GM18858 (cell line): ENCODE data around the gene SMG7.

ENCODE experiments used
- ATAC-seq: cut with Tn5 transposase; IDR thresholded peaks from one replicate; pipeline ENCODE4 v1.9.1; 2021; ENCODE audit not compliant: unreplicated experiment

SMG7 gene

DNA sequence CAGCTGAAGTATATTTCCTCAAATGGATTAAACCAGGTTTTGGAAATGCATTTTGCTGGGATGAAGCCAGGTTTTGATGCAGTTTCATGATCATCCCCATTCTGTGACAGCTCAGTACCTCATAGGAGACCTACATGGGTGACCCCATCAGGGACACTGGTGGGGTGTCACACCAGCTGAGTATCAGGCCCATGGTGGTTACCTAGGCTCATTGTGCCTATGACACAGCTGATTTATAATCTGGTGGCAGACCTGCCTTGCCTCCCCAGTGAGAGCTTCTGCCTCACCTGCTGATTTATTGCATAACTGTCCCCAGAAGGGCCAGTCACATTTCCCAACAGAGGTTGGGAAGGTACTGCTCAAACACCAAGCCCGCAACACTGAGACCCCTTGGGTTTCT lies 114.2 kb downstream of the SMG7 start:
- no peak for ATAC-seq

DNA sequence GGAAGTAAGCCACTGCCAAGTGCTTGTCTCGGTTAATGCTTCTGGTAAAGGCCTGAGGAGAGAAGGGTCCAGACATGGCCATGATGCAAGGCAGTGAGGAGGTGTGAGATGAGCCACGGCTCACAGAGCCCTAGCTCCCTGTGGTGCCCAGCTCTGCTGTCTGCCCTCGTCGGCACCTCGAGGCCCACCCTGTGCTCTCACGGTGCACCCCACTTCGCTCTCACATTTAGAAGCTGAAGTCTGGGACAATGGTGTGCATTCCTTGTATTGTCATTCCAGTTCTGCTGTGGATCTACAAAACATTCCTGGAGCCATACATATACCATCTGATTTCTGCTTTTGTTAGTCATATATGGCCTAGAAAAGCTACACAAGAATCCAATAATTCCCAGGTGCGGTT lies 114.6 kb downstream of the SMG7 start:
- no peak for ATAC-seq

DNA sequence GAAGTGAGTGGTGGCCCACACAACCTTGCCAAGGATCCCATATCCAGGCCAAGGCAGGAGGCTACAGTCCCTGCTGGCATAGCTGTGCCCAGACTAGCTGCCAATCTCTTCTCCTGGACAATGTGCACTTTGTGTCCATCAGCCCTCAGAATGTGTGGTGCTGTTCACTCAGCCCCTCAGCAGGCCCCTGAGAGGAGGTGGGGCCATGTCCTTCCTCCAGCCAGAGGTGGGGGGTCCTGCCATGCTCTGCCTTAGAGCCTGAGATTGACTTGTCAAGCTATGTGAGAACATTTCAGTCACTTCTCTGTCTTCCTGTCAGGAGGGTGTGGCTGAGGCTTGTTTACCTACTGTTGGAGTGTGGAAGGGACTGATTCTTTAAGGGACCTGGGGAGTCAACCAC lies 116.5 kb downstream of the SMG7 start:
- no peak for ATAC-seq

DNA sequence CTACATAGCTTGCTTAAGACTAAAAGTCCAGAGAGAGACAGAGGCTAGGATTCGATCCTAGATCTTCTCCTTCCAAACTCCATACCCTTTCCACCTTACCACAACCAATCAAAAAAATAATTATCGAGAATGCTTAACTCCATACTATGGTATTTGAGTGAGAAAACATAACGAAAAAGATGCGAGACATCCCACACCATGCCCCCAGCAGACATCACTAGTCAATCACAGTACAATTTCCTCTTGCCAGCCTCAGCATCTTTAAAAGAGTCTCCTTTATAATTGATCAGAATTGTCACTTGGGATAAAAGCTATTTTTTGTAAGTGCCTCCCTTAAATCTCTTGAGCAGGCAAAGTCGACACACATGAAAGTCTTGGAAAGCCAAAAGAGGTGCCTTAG lies 117.1 kb downstream of the SMG7 start:
- no peak for ATAC-seq

DNA sequence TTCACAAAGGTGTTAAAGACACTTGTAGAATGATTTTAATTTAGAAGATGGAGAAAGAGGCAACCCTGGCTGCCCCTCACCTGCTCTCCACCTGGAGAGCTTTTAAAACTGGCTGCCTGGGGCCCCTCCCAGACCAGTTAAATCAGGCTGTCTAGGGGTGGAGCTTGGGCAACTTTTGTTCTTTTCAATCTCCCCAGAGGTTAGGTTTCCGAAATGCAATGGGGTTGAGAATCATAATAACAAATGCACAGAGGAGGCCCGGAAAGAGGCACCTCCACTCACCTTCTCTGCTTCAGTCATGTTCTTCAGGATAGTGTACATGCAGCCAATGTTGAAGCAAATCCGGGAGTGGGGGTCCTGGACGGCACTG lies 117.6 kb downstream of the SMG7 start:
- ATAC-seq, result no peak

DNA sequence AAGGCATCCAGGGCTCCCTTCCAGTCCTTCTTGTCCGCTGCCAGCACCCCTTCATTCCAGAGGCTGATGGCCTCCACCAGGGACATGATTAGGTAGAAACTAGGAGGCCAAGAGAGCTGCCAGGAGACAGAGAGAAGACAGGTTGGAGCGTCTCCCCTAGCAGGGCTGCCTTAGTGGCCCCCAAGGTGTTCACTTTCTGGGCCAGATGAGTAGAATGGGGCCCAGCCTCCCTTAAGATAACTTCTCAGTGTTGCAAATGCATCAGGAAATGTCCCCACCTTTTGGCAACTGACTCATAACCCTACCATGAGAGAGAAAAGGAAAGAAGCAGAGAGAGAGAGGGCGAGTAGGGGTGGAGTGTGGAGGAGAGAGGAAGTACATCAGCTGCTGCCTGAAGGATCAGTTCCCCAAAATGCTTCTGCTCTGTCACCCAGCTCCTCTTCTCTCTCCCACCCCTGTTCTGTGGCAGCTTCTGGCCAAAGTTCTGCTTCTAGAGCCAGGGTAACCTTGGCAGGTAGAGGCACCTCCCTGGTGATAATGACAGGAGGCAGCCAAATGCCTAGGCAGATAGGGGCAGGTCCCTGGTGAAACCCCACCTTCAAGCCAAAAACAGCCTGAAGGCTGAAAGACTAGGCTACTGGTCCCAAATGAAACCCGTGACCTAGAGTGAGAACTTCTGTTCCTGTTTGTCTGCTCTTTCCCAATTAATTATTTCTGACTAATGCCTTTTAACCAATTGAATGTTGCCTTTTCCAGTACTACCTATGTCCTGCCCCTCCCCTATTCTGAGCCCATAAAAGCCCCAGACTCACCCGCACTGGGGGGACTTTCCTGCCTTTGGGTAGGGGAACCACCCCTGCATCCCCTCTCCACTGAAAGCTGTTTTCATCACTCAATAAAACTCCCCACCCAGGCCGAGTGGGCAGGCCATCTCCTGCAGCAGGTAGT lies 118.2 kb downstream of the SMG7 start, which contains the start of gene NCF2:
NCF2 (minus strand) TSS at position 216 of the 948 bp plus-strand sequence; CDS start at position 86, 130 bp downstream.
- peak; percentile 82 for ATAC-seq

DNA sequence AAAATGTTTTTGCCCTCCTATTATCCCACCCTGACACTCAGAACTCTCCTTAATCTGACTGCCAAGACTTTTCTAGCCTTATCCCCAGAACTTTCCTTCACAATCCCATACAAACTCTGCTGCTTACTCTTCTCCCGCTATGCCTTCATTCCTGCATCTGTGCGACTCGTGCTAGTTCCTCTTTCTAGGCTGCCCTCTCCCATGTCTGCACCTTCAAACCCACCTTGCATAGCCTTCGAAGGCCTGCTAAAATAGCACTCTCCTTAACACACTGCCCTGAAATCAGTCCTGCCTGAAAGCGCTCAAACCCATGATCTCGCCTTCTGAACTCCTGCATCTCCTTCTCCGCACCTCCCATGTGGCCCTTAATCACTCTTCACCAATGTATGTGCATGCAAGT lies 120.4 kb downstream of the SMG7 start:
- ATAC-seq, result no peak

DNA sequence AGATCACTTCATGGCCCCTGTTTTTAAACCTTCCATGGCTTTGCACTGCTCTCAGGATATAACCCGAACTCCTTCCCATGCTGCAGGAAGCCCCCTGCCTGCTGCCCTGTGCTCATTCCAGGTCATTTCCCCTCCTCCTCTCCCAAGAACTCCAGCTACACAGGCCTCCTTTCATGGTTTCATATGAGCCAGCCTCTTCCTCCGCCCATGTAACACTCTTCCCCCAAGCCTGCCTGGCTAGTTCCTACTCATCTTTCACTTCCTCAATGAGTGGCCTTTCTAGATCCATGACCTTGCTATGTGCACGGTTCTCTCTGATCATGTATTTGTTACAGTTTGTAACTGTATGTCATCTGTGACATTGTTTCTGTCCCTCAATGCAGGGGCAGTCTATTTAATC lies 121.1 kb downstream of the SMG7 start:
- ATAC-seq, result peak; percentile 42

DNA sequence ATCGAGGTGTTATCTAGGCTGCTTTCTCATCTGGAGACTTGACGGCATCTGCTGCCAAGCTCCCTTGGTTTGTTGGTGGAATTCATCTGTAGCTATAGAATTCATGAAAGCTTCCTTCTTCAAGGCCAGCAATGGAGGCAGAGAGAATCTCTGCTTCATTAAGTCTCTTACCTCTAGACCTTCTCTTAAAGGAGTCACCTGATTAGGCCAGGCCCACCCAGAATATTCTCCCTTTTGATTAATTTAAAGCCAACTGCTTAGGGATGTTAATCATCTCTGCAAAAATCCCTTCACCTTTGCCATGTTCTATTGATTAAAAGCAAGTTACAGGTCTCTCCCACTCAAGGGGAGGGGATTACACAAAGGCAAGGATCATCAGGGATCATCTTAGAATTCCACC lies 123.2 kb downstream of the SMG7 start:
- no peak for ATAC-seq

DNA sequence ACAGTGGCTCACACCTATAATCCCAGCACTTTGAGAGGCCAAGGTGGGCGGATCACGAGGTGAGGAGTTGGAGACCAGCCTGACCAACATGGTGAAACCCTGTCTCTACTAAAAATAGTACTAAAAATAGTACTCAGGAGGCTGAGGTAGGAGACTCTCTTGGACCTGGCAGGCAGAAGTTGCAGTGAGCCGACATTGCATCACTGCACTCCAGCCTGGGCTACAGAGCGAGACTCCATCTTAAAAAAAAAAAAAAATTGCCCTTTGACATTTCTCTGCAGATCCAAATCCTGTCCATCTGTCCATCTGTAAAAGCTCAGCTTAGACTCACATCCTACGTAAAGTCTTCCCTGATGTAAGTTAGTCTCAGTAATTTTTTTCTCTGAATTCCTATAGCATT lies 124.2 kb downstream of the SMG7 start:
- no peak for ATAC-seq

DNA sequence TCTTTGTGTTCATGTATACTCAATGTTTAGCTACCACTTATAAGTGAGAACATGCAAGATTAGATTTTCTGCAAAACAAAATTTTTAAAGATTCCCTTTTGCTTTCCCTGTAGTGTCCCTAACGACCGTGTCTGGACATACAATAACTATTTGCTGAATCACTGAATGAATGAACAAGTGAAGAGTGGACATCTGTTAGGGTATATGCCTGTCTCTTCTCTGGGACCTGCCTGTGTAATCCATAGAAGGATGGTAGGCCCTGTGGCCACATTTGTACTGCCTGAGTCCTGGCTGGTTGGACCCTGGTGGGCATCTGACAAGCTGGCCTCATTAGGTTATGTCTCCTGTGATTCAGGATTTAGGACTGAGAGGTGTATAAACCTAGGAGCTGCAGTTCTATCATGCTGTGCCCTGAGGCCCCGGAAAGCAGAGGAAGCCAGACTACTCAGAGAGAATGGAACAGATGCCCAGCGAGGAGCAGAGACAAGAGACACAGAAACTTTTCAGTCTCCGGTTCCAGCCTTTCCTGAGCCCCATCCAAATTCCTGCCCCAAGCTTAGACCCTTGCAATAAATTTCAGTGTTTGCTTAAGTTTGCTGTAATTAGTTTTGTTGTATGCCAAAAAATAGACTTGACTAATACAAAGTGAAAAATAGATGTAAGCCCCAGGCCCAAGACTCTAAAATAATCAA lies 125.5 kb downstream of the SMG7 start:
- no peak for ATAC-seq

DNA sequence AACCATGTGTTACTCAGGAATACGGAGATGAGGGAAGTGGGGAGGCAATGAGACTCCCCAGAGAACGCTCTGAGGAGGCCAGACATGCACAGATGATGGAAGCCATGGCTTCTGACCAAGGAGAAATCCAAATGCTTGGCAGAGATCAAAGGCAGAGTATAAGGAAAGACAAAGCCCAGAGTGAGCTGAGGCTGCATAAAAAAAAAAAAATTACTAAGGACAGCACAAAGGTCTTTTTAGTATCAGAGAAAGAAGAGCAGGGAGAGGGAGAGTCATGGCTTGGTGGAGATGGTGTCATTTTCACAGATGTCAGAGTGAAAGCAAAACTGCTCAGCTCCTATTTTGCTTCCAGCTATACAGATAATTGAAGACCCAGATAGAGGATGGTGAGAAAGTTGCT lies 126.1 kb downstream of the SMG7 start:
- ATAC-seq, result peak; percentile 71

DNA sequence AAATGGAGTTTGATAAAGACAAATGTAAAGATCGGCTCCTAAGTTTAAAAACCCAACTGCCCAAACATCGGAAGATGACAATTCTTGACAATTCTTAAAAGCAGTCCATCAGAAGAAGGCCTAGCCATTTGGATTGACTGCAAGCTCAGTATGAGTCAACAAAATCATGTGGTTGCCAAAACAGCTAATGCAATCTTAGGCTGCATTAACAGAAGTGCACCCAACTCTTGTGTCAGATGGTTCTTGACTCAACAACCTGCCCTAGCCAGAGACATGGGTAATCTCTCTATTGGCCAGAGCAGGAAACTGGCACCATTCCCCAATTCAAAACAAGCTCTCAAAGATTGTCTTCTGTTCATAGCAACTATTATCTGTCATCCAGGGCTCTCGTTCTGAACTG lies 127.8 kb downstream of the SMG7 start:
- ATAC-seq, result no peak

DNA sequence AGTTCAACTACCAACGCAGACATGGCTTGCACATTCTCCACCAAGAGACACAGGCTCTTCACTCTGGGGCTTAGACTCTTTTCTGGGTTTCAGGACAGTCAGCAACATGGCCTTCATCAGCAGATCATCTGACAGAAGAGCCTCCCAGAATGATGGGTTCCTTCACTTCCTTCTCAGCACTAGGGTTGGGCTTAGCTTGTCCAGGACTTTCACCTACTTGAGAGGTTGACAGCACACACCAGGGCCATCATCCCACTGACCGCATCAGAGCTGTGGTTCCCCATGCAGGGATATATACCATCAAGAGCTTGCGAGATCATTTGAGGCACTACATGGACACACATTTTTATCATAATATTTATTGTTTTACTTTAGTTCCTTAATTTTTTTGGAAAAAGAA lies 128.3 kb downstream of the SMG7 start:
- ATAC-seq, result no peak

DNA sequence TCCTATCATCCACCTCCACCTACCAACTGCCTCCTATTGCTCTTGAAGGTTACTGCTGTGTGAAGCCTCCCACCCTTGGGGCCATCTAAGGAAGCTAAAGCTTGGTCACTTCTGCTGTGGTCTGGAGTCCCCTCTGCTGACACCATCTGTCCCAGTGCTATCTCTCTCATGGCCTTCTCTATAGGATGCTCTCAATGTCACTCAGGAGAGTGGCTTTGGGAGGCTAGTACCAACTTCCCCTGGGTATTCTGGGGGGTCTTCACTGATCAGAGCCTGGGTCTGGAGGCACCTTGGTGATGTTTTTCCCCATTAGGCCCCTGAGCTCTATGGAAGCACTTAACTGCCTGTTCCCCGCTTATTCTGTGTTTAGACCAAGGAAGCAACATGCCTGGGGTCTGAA lies 130.2 kb downstream of the SMG7 start:
- ATAC-seq, result no peak
